Activated CD8-positive, alpha-beta memory T cell treated with anti-CD3 and anti-CD28 coated beads, Interleukin-2, amount 50 U/mL, for 1 hour (primary cell): ENCODE results near the gene MAD1L1.
"Not testable (repeated sequence)": the region's sequence is repeated elsewhere in the genome, so short reads cannot be mapped to it uniquely, and the experiment has no call there.

Experiments used
- DNase-seq: peaks from one replicate; pipeline ENCODE4 v3.0.0-alpha.2; 2020; ENCODE audit errors: extremely low read depth

MAD1L1 gene

GRCh38 chr7:1930381-1931065 lies 302.2 kb downstream of the MAD1L1 start:
- DNase-seq, result no peak

GRCh38 chr7:1929349-1929925 lies 303.3 kb downstream of the MAD1L1 start:
- DNase-seq, result not testable (repeated sequence)

- no peak for DNase-seq
These were observed 303.9 kb downstream of the MAD1L1 start for GRCh38 chr7:1928645-1929348.

GRCh38 chr7:1927937-1928644 lies 304.7 kb downstream of the MAD1L1 start:
- no peak for DNase-seq

GRCh38 chr7:1926908-1927306 lies 305.8 kb downstream of the MAD1L1 start:
- DNase-seq, result no peak

- no peak for DNase-seq
These were observed 306.5 kb downstream of the MAD1L1 start for GRCh38 chr7:1925973-1926907.

DNA sequence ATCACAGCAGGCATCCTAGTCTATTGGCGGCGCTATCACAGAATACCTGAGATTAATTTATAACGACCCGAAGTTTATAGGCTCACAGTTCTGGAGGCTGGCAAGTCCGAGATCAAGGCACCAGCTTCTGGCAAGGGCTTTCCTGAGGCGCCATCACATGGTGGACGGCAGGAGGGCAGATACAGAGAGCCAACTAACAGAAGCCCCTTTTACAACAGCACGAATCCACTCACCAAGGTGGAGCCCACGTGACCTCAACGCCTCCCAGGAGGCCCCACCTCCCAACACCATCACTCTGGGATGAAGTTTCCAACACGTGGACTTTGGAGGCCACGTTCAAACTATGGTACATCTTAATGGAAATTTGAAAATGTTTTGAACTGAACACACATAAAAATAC lies 307.4 kb downstream of the MAD1L1 start:
- DNase-seq, result no peak

GRCh38 chr7:1924258-1924817 lies 308.4 kb downstream of the MAD1L1 start:
- no peak for DNase-seq

DNA sequence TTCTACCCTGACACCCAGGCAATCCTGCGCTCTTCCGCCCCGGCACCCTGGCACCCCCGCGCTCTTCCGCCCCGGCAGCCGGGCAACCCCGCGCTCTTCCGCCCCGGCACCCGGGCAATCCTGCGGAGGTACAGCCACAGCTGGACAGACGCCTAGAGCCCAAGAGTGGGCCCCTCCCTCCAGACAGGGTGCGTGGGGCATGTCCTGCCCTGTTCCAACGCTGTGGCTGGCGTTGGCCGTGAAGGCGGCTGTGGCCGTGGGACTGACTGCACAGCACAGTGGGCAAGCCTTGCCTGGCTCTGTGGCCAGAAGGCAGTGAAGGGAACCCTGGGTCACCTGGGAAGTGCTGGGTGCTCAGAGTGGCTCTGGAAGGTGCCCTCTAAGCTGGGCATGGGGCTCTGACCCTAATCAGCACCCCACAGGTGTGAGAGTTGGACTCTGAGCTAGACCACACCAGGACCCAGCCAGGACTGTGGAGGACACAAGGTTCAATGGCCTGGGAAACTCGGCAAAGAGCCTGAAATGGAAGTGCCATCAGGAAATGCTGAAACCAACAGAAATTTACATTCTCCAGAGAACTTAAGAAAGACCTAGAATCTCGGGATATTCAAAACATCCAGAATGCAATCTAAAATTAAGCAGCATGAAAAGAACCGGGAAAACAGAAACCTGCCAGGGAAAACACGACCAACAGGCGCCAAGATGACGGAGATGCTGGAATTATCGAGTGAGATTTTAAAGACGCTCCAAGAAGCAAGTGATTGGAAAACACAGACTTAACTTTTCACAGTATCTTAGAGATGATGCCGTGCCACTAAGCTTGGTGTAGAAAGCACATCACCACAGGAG lies 309.1 kb downstream of the MAD1L1 start:
- no peak for DNase-seq

GRCh38 chr7:1922870-1923236 lies 309.9 kb downstream of the MAD1L1 start:
- DNase-seq, result no peak

DNA sequence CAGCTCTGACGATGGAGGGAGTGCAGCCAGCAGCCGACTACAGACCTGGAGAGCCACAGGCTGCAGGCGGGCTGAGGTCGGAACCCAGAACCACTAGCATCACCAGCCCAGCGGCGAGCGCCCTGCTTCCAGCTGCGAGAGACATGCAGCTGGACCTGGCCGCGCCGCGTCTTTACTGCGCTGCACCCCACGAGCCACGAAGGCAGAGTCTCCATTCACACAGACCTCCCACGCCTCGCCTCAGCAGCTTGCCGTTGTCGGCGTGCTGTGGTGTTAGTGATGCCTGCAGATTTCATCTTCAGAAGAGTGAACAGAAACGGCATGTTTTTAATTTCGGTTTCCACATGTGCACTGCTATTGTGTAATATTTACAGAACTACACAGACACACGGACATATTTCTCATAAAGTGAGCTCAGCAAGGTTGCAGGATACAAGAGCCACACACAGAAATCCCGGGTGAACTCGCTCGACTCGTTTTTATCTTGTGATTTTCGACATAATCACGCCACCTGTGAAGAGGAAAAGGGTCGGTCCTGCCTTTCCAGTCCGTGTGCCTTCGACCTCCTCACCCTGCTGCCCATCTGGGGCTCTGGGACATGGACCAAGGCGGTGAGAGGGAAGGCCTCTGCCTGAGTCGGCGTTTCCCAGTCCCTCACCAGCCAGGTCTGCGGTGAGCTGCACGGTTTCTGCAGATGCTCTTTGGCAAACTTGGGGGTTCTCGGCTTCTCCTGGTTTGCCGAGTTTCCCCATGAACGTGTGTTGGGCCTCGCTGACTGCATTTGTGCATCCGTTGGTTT lies 310.5 kb downstream of the MAD1L1 start:
- DNase-seq, result no peak

DNA sequence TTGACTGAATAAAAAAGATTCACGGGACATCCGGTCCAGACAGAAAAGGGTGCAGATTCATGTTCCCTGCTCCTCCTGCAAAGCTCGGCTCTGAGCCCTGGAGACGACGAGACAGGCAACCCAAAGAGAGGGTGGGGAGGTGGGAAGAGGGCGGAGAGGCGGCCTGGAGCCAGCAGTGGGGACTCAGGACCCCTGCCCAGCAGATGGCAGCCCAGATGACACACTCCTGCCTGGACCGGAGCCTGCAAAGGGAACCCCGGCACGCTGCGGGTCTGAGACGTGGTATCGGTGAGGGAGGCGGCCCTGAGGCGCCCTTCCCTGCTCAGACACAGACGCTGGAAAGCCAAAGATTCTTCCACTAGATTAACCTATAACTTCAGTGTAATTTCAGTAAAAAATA lies 311.9 kb downstream of the MAD1L1 start:
- DNase-seq, result no peak

GRCh38 chr7:1920266-1920681 lies 312.5 kb downstream of the MAD1L1 start:
- no peak for DNase-seq

DNA sequence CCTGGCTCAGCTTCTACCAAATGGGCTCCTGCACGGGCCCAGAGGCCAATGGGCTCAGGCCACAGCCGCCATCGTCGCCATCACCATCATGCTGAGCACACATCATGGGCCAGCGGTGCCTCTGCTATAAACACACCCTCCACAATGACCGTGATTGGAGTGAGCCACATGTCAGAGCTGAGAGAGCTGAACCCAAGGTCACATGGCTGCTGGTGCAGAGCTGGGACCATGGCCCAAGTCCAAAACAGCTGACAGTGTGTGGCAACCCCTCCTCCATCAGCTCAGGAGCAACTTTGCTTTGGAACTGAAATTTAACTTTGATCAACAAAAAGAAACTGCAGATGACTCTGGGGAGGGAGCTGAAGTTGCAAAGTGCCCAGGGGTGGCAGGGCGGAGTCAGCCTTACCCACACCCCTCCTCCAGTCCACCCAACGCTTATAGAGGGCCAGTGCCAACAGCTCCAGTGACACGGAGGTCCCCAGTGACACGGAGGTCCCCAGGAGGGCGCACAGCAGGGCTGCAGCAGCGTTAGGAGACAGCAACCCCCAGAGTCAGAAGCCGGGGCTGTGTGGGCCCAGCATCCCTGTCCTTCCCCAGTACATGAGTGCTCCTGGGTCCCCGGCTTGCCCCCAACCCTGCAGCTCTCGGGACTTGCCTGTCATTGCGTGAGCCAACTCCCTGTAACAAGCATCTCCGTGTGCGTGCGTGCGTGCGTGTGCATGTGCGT lies 313.0 kb downstream of the MAD1L1 start:
- no peak for DNase-seq

DNA sequence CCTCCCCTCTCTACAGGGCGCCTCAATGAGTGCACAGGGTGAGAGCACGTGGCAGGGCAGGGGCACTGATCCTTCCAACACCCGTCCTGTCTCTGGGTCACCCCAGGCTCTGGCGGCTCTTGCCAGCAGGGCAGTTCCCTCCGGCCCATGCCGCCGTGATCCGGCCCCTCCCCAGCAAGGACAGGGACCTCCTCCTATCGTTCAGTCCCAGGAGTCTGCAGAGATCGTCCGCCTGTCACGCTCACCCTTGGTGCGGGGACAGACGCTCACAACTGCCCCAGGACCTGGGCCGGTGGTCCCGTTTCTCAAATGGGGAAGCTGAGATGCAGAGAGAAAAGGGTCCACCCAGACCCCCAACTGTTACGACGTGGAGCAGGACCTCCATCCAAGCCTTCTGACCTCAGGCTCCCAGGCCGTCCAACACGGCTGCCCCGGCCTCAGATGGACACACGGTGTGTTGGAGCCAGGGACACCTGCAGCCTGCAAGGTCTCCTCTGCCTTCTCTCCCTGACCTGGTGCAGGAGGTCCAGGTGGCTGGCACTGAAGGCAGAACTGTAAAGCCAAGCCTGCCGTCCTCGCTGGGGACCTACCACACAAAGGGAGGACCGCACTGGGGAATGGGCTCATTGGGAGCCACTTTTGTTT lies 313.7 kb downstream of the MAD1L1 start:
- DNase-seq, result no peak

DNA sequence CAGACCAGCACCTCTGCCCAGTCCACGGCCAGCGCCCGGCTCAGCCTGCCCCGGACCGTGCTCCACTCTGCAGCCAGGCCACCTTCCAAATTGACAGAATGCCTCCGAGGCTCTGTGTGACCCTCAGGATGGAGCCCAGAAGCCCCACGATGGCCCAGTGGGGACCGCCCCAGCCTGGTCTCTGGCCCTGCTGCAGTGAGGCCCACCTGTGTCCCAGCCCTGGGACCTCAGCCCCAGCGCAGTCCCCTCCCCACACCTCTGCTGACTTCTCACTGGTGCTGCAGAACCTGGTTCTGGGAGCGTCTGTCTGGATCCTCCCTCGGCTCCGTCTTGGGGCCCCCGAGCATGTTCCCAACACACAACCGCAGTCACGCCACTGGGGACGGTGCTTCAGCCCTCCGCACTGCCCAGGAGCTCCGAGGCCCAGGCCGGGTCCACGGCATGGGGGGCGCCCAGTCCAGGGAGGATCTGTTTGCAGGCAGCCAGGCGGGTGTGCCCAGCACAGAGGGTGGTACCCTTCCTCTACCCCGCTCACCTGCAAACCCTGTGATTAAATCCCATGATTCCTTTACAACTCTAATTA lies 314.6 kb downstream of the MAD1L1 start:
- no peak for DNase-seq

DNA sequence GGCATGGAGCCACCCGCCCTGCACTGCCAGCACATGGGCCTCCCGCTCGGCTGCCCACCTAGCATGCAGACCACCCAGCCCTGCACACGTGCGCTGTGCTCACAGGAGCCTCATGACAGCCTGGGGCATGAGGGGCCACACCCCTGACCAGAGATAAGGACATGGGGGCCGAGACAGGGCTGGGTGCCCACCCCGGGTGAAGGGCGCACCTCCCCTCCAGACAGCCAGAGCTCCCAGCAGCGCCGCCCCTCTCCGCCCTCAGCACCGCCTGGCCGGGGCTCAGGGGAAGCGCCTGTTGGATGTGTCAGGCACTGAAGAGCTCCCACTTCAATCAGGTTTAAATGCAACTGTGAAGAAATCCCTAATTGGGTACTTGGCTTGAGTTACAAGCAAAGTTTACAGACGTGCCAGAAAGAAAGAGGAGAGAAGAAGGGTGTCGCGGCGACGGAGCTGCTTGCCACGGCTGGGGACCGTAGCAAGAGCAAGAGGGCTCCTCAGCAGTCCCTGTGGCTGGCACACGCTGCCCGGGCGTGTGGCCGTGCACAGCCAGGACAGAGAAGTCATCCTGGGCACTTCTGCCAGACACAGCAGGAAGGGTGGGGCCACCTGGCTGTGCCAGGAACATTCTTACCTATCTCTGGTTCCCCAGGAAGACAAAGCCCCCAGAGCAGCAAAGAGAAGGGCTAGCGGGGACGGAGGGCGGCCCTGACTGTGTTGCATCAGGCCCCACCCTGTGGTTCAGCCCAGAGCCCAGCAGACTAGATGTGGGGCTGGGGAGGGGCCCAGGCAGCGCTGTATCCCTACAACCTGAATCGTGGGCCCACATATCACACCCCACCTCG lies 315.3 kb downstream of the MAD1L1 start:
- DNase-seq, result no peak
